GM20000 (cell line): ENCODE data around the gene HSD17B3.
"Not testable (repeated sequence)": the region's sequence is repeated elsewhere in the genome, so short reads cannot be mapped to it uniquely, and the experiment has no call there.

Experiments used
- DNase-seq: peaks from one replicate; pipeline ENCODE4 v3.0.0; 2012; ENCODE audit warnings: low spot score
- CTCF ChIP-seq: IDR thresholded peaks from 2 replicates; pipeline ENCODE4 v1.5.1; 2012; ENCODE audit warnings: mild to moderate bottlenecking, control low read depth; ENCODE audit errors: extremely low read depth, missing control alignments

The HSD17B3 gene

GRCh38 chr9:96246267-96246671 is 55.7 kb downstream of the HSD17B3 start:
- no peak for TF ChIP-seq CTCF
- no peak for DNase-seq

GRCh38 chr9:96245399-96245798 is 56.6 kb downstream of the HSD17B3 start:
- no peak for TF ChIP-seq CTCF
- no peak for DNase-seq

GRCh38 chr9:96243778-96244177 is 58.2 kb downstream of the HSD17B3 start:
- DNase-seq, result no peak
- no peak for TF ChIP-seq CTCF

GRCh38 chr9:96242811-96243210 is 59.2 kb downstream of the HSD17B3 start:
- no peak for TF ChIP-seq CTCF
- no peak for DNase-seq

GRCh38 chr9:96241391-96241809 is 60.6 kb downstream of the HSD17B3 start:
- TF ChIP-seq CTCF, result no peak
- no peak for DNase-seq

- no peak for TF ChIP-seq CTCF
- no peak for DNase-seq
Observed at GRCh38 chr9:96236854-96237550, 65.0 kb downstream of the HSD17B3 start.

GRCh38 chr9:96236337-96236736 is 65.6 kb downstream of the HSD17B3 start:
- not testable (repeated sequence) for DNase-seq
